Adrenal gland (tissue), 5 donors: ENCODE data around the gene SLC6A12.

ENCODE experiments used
- CTCF ChIP-seq, 6 experiments: fragments of 450-650 bp in 4 of 6; fragments of 200-600 bp in 2 of 6; sonication (generic) in 1 of 6; IDR thresholded peaks; 1 replicate in 5 of 6; 2 replicates in 1 of 6; pipeline versions ENCODE4 v1.5.1 to v1.8.0; 2016 to 2021; ENCODE audit warnings: antibody characterized with exemption in 6 of 6, mild to moderate bottlenecking in 2 of 6, moderate library complexity in 1 of 6
- POLR2A ChIP-seq, 2 donors: fragments of 450-650 bp; IDR thresholded peaks; one replicate each; pipeline ENCODE4 v1.6.1; 2017; ENCODE audit warnings: antibody characterized with exemption in 2 of 2, mild to moderate bottlenecking in 2 of 2, moderate library complexity in 1 of 2
- donor health status: DM: no; HTN: no; CAD: no.

GRCh38 chr12:165862-166368 is 48.0 kb downstream of the SLC6A12 start:
- TF ChIP-seq CTCF (IDR thresholded peaks at IDR 0.05) (no peak), POLR2A (IDR thresholded peaks at IDR 0.05) (no peak)
